DND-41 (cell line): ENCODE measurements around the gene PAK4.

ENCODE experiments used
- ATAC-seq: fragments of 200-7000 bp; cut with Tn5 transposase; 3 replicates; pipeline ENCODE4 v1.9.1; 2021; ENCODE audit warnings: low read depth; ENCODE audit not compliant: insufficient read depth
- DNase-seq: peaks from one replicate; pipeline ENCODE4 v3.0.0-alpha.2; 2020
- H2AFZ ChIP-seq: 2 replicates; pipeline ENCODE4 v1.6.0; 2012; ENCODE audit warnings: low read depth, low read length
- H3K27ac ChIP-seq: 2 replicates; pipeline ENCODE4 v1.5.1; 2012; ENCODE audit warnings: low read length, inconsistent platforms
- H3K27me3 ChIP-seq: fragments of 200-600 bp; sonication (generic); 2 replicates; pipeline ENCODE4 v1.6.0; 2012; ENCODE audit warnings: low read length, mild to moderate bottlenecking, inconsistent platforms; ENCODE audit not compliant: insufficient read depth, poor library complexity
- H3K36me3 ChIP-seq: 2 replicates; pipeline ENCODE4 v1.5.1; 2012; ENCODE audit warnings: low read length, inconsistent platforms; ENCODE audit not compliant: insufficient read depth
- H3K4me1 ChIP-seq: 2 replicates; pipeline ENCODE4 v1.5.1; 2012; ENCODE audit warnings: mild to moderate bottlenecking, low read length; ENCODE audit not compliant: insufficient read depth
- H3K4me2 ChIP-seq: 2 replicates; pipeline ENCODE4 v1.6.0; 2012; ENCODE audit warnings: mild to moderate bottlenecking, moderate library complexity, low read length, inconsistent platforms; ENCODE audit not compliant: insufficient read depth
- H3K4me3 ChIP-seq, 2 experiments: fragments of 200-600 bp in 1 of 2; shearing (Covaris generic) in 1 of 2; 2 replicates each; pipeline ENCODE4 v1.5.1; 2012 to 2016; ENCODE audit warnings: inconsistent platforms in 2 of 2, low read length in 2 of 2, mild to moderate bottlenecking in 2 of 2, low read depth in 1 of 2, moderate library complexity in 1 of 2
- H3K79me2 ChIP-seq: 2 replicates; pipeline ENCODE4 v1.6.0; 2012; ENCODE audit warnings: low read length, inconsistent platforms; ENCODE audit not compliant: insufficient read depth
- H3K9ac ChIP-seq: 2 replicates; pipeline ENCODE4 v1.6.0; 2012; ENCODE audit warnings: low read depth, mild to moderate bottlenecking, inconsistent platforms, low read length, moderate library complexity
- H3K9me3 ChIP-seq: 2 replicates; pipeline ENCODE4 v1.5.1; 2012; ENCODE audit warnings: low read length, moderate library complexity, mild to moderate bottlenecking, inconsistent platforms; ENCODE audit not compliant: insufficient read depth, severe bottlenecking
- H4K20me1 ChIP-seq: 2 replicates; pipeline ENCODE4 v1.6.0; 2012; ENCODE audit warnings: low read length; ENCODE audit not compliant: insufficient read depth
- CTCF ChIP-seq: IDR thresholded peaks from 2 replicates; pipeline ENCODE4 v1.5.1; 2012; ENCODE audit warnings: borderline replicate concordance, low read length, moderate library complexity, mild to moderate bottlenecking; ENCODE audit not compliant: poor library complexity, severe bottlenecking; ENCODE audit errors: extremely low read depth
- EZH2 ChIP-seq: IDR thresholded peaks from 3 replicates; pipeline ENCODE4 v1.6.1; 2012; ENCODE audit warnings: borderline replicate concordance, low read depth, mild to moderate bottlenecking, moderate library complexity, low read length, inconsistent platforms; ENCODE audit not compliant: severe bottlenecking

PAK4 gene

GRCh38 chr19:39098365-39099269, 27.0 kb upstream of the PAK4 start:
- no peak overlapping the region for H3K27ac ChIP-seq
- H3K36me3 ChIP-seq: no peaks in the 10 kb centered on the region
- H3K4me1 ChIP-seq: no peaks in the 10 kb centered on the region
- no peaks in the 10 kb centered on the region for H4K20me1 ChIP-seq
- no peak overlapping the region for H3K4me2 ChIP-seq
- no peak overlapping the region for H3K9ac ChIP-seq
- H2AFZ ChIP-seq: no peak overlapping the region
- TF ChIP-seq EZH2: no peak
- TF ChIP-seq CTCF: no peak
- no peak overlapping the region for H3K4me3 ChIP-seq
- H3K9me3 ChIP-seq: no peaks in the 10 kb centered on the region
- DNase-seq (no peak), ATAC-seq (no peak)
- H3K27me3 ChIP-seq: no peaks in the 10 kb centered on the region
- H3K79me2 ChIP-seq: no peaks in the 10 kb centered on the region

GRCh38 chr19:39099341-39099740, 26.2 kb upstream of the PAK4 start:
- Histone ChIP-seq H2AFZ (no peak overlapping the region), H3K27ac (no peak overlapping the region), H3K79me2 (no peaks in the 10 kb centered on the region), H3K36me3 (no peaks in the 10 kb centered on the region), H3K9ac (no peak overlapping the region), H3K4me3 (no peak overlapping the region), H3K27me3 (no peaks in the 10 kb centered on the region), H3K9me3 (no peaks in the 10 kb centered on the region), H3K4me2 (no peak overlapping the region), H4K20me1 (no peaks in the 10 kb centered on the region), H3K4me1 (no peaks in the 10 kb centered on the region)
- ATAC-seq (no peak), DNase-seq (no peak)
- TF ChIP-seq EZH2 (no peak), CTCF (no peak)

GRCh38 chr19:39100500-39101166, 25.0 kb upstream of the PAK4 start:
- Histone ChIP-seq H3K79me2 (no peaks in the 10 kb centered on the region), H3K4me1 (no peaks in the 10 kb centered on the region), H3K9me3 (no peaks in the 10 kb centered on the region), H3K27ac (no peak overlapping the region), H2AFZ (no peak overlapping the region), H3K4me3 (no peak overlapping the region), H4K20me1 (no peaks in the 10 kb centered on the region), H3K36me3 (no peaks in the 10 kb centered on the region), H3K27me3 (no peaks in the 10 kb centered on the region), H3K4me2 (no peak overlapping the region), H3K9ac (no peak overlapping the region)
- TF ChIP-seq EZH2 (no peak), CTCF (no peak)
- DNase-seq: no peak
- no peak for ATAC-seq
